HPDE6-E6E7 (cell line): ENCODE measurements around the gene TMEM190.
"Not testable (repeated sequence)": the region's sequence is repeated elsewhere in the genome, so short reads cannot be mapped to it uniquely, and the experiment has no call there.

Experiments used
- DNase-seq: peaks from one replicate; pipeline ENCODE4 v3.0.0; 2011; ENCODE audit warnings: missing footprints; ENCODE audit errors: extremely low spot score

The TMEM190 gene

DNA sequence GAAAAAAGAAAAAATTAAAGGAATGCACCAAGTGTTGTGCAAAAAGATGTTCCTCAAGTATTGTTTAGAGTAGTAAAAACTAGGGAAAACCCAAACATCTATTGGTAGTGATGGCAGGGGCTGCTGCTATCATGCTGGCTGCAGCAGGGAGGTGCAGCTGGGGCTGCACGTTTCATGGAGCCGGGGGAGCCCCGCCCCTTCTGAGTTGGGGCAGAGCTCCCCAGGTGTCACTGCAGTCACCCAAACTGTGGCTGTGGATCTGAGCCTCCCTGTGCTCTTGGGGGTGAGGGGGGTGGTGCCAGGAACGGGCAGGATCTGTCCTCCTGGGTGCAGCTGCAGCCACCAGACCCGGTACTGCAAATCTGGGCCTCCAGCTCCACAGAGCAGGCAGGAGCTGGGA, 42.5 kb downstream of the TMEM190 start:
- DNase-seq: no peak

DNA sequence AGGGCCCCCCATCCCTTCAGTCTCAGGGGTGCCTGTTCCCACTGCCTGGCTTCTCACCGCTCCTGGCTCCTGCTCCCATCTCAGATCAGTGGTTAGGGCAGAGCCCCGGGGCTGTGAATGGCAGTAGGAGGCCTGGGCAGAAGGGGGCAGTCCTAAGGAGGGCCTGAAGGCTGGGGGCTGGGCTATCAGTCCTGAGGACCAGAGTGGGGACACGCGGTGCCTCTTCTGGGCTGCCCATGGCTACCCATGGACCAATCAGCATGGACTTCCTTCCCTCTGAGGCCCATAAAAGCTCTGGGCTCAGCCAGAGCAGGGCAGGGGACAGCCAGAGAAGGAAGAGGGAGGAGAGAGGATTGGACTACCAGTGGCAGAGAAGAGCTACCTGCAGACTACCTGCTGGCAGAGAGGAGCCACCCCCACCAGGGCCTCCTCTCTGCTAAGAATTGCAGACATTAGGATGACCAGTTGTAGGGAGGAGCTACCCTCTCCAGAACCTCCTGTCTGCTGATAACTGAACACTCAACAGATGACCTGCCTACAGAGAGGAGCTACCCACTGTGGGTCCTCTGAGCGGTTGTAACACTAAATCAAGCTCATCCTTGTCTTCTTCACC, 43.1 kb downstream of the TMEM190 start:
- no peak for DNase-seq

DNA sequence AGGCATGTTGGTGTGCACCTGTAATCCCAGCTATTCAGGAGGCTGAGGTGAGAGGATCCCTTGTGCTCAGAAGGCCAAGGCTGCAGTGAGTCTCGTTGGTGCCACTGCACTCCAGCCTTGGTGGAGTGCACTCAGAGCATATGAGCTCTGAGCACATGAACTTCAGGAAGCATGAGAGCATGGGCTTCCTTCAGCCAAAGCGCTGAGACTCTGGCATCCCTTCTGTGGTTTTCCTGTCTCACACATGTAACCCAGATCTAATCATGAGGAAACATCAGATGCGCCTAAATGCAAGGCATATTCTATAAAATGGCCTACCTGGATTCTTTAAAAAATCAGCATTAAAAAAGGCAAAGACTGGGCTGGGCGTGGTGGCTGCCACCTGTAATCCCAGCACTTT, 44.7 kb downstream of the TMEM190 start:
- DNase-seq: not testable (repeated sequence)

DNA sequence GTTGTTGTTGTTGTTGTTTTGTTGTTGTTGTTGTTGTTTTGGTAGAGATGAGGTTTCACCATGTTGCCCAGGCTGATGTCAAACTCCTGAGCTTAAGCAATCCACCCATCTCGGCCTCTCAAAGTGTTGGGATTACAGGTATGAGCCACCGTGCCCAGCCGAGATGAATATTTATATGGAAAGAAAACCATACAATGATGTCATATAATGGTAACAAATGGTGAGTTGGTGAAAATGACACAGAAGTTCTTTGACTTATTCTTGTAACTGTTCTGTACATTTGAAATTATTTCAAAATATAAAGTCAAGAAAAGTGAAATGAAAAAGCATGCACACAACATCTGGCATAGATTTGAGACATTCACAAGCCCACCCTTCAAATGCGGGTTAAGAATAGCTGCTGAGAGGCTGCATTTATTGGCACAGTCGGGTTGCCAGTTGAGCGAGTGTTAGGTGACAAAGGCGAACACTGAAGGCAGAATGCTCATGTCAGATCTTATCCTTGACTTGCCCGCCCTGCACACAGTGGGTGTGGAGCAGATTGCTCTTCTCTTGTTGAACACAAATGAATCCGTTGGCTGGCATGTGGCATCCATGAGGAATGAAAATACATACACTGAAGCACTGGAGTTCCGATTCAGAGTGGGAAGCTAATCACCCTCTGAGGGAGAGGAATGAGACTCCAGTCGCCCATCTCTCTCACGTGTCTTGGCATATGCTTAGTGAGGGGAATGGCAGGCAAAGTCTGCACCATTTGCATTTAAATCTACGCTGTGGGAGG, 46.8 kb downstream of the TMEM190 start:
- DNase-seq: no peak

DNA sequence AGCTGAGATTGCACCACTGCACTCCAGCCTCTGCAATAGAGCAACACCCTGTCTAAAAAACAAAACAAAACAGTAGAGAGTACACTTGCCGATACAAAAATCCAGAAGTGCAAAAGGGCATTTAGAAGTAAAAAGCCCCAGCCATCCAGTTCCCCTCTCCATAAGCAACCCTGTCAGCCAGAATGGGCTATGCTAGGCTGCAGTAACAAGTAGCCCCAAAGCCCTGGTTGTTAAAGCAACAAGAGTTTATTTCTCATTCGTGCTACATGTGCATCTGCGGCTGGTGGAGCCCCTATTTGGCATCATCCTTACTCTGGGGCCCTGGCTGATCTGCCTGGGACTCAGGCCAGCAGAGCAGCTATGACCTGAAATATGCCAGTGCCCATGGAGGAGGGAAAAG, 47.9 kb downstream of the TMEM190 start:
- DNase-seq: no peak

DNA sequence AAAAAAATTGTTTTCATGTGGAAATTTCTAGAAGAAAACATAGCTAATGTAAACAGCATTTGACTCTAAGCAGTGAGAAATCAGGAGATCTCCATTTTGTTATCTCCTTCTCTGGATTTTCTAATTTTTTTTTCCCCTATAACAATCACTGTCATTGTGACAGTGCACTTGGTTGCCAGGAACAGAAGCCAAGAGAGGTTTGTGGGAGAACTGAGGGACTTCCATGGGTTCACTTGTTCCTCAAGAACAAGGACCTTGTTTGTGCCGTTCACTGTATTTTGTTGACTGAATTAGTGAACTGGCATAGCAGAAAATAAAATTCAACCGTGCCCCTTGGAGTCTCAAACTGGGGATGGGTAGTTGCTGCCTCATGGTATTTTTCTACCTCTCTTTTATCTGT, 49.4 kb downstream of the TMEM190 start:
- DNase-seq: no peak
